Endodermal cell (in vitro differentiated cells): ENCODE results near the gene LPP. TPM values are rescaled to one million over a fixed set of nuclear protein-coding genes. Genes with fewer than 3 reads are reported as not detected.
"Not testable (repeated sequence)": the region's sequence is repeated elsewhere in the genome, so short reads cannot be mapped to it uniquely, and the experiment has no call there.

ENCODE experiments used
- DNase-seq: peaks from one replicate; pipeline ENCODE4 v3.0.0-alpha.2; 2017
- H3K27ac ChIP-seq: 2 replicates; pipeline ENCODE4 v1.5.1; 2013; ENCODE audit warnings: mild to moderate bottlenecking, low read depth, low read length, moderate library complexity
- H3K27me3 ChIP-seq: 2 replicates; pipeline ENCODE4 v1.6.1; 2013; ENCODE audit warnings: mild to moderate bottlenecking, low read length, moderate library complexity; ENCODE audit not compliant: insufficient read depth, control insufficient read depth, poor library complexity, severe bottlenecking
- H3K36me3 ChIP-seq: 2 replicates; pipeline ENCODE4 v1.7.0; 2013; ENCODE audit warnings: mild to moderate bottlenecking, low read length, moderate library complexity; ENCODE audit not compliant: control insufficient read depth, insufficient read depth
- H3K4me1 ChIP-seq: one replicate; pipeline ENCODE4 v1.7.0; 2013; ENCODE audit warnings: low read length; ENCODE audit not compliant: control insufficient read depth, insufficient read depth
- H3K4me3 ChIP-seq: 2 replicates; pipeline ENCODE4 v1.5.1; 2013; ENCODE audit warnings: mild to moderate bottlenecking, low read length, moderate library complexity
- H3K9ac ChIP-seq: 2 replicates; pipeline ENCODE4 v1.6.1; 2013; ENCODE audit warnings: mild to moderate bottlenecking, low read length, moderate library complexity; ENCODE audit not compliant: poor library complexity, severe bottlenecking; ENCODE audit errors: extremely low read depth
- H3K9me3 ChIP-seq: 2 replicates; pipeline ENCODE4 v1.6.1; 2013; ENCODE audit warnings: mild to moderate bottlenecking, low read length, moderate library complexity; ENCODE audit not compliant: control insufficient read depth
- H3K27ac Mint-ChIP-seq: 2 replicates; pipeline ENCODE4 v1.8.0; 2020; ENCODE audit warnings: mixed read lengths
- H3K27me3 Mint-ChIP-seq: 2 replicates; pipeline ENCODE4 v1.8.0; 2021; ENCODE audit warnings: mild to moderate bottlenecking, mixed read lengths; ENCODE audit not compliant: insufficient read depth
- H3K36me3 Mint-ChIP-seq: 2 replicates; pipeline ENCODE4 v1.8.0; 2020; ENCODE audit warnings: low read depth, mixed read lengths
- H3K4me1 Mint-ChIP-seq: 2 replicates; pipeline ENCODE4 v1.8.0; 2020; ENCODE audit warnings: mixed read lengths
- H3K4me3 Mint-ChIP-seq: 2 replicates; pipeline ENCODE4 v1.8.0; 2020; ENCODE audit warnings: mild to moderate bottlenecking, moderate library complexity, mixed read lengths
- H3K9me3 Mint-ChIP-seq: 2 replicates; pipeline ENCODE4 v1.8.0; 2020; ENCODE audit warnings: mild to moderate bottlenecking, mixed read lengths
- WGBS, 2 experiments: methylation state at CpG; one replicate each; pipeline versions ENCODE4 v1.1.5 to v1.1.7; 2013; ENCODE audit warnings: missing lambda C conversion rate in 2 of 2, mixed read lengths in 1 of 2; ENCODE audit not compliant: insufficient coverage in 1 of 2, insufficient read length in 1 of 2; 5-methylcytosine and 5-hydroxymethylcytosine counted together
- total RNA-seq, 2 donors: library from RNA; stranded (reverse); fragmentation: NEBNext Ultra II Directional in 1 of 2; extraction: Animal tissue kit (Norgen Biotek cat#: 25700) in 1 of 2; gene quantifications; 2 replicates in 1 of 2; 3 replicates in 1 of 2; pipeline ENCODE4 v1.2.1, GENCODE V29; 2021
- TF ChIP-seq, protein P1 (sequence below): fragments of 200-600 bp; sonication (generic); conservative IDR thresholded peaks from 2 replicates; pipeline ENCODE4 v1.5.0; 2021; ENCODE audit warnings: antibody characterized with exemption, mild to moderate bottlenecking

Gene LPP
- total RNA-seq, 2 donors from 2014 or later: 78.0 to 105 TPM

DNA sequence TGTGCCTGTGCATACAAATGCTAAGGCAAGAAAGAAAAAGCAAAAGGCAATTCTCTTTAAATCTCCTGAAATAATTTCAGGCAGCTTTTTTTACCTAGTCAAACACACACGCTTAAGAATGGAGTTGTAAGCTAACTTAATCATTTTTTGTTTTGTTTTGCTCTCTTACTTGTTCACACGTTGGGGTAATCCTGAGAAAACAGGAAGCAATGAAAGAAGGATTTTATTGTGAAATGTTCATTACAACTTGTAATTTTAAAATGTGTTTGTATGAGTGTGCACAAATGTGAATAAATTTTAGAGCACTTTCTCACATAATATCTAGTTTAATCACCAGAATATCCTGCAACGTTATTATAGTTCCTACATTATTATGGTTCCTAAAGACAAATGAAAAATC is 263.8 kb downstream of the LPP start:
- Mint-ChIP-seq H3K27me3 (no peaks in the 10 kb centered on the region), H3K4me1 (no peaks in the 10 kb centered on the region), H3K27ac (no peak overlapping the region), H3K4me3 (no peak overlapping the region), H3K36me3 (no peaks in the 10 kb centered on the region), H3K9me3 (no peaks in the 10 kb centered on the region)
- Histone ChIP-seq H3K27me3 (no peaks in the 10 kb centered on the region), H3K4me3 (no peak overlapping the region), H3K4me1 (no peaks in the 10 kb centered on the region), H3K9me3 (no peaks in the 10 kb centered on the region), H3K9ac (no peak overlapping the region), H3K36me3 (peaks cover 29% of the 10 kb centered on the region), H3K27ac (no peak overlapping the region)
- TF ChIP-seq, protein P1, sequence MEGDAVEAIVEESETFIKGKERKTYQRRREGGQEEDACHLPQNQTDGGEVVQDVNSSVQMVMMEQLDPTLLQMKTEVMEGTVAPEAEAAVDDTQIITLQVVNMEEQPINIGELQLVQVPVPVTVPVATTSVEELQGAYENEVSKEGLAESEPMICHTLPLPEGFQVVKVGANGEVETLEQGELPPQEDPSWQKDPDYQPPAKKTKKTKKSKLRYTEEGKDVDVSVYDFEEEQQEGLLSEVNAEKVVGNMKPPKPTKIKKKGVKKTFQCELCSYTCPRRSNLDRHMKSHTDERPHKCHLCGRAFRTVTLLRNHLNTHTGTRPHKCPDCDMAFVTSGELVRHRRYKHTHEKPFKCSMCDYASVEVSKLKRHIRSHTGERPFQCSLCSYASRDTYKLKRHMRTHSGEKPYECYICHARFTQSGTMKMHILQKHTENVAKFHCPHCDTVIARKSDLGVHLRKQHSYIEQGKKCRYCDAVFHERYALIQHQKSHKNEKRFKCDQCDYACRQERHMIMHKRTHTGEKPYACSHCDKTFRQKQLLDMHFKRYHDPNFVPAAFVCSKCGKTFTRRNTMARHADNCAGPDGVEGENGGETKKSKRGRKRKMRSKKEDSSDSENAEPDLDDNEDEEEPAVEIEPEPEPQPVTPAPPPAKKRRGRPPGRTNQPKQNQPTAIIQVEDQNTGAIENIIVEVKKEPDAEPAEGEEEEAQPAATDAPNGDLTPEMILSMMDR: no peak
- DNase-seq: no peak
- WGBS, 2 experiments: 92 to 96% methylated on average over 2 to 3 of the region's 3 CpGs

DNA sequence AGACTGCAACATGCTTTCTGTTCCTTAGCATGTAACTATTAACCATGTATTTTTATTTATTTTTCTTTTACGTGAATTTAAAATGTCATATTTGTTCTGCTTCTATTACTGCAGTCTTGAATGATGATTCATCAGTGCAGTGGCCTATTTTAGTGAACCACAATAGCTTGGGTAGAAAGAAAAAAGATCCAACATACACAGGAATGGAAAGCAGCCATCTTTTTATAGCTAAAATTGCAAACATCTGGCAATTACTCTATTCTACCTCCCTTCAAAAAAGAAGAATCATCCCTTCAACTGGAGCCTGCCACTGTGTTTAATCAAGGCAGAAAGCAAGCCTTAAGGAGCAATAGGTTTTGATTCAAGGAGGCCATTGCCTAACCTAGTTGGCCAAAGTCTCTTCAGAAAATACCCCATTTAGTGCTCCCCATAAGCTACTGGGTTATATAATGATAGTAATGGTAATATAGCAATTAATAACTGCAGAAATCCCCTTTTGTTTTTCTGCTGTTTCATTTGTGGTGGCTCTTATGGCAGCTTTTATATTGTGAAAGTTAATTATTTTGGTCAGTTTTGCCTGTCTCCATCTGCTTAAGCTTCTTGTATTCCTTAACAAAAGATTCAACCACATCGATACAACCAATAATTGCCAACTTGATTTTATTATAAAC is 267.3 kb downstream of the LPP start:
- WGBS, 2 experiments: 100% methylated on average over 1 to 2 of the region's 2 CpGs
- Mint-ChIP-seq H3K27ac (no peak overlapping the region), H3K36me3 (peaks cover 18% of the 10 kb centered on the region), H3K4me3 (no peak overlapping the region), H3K27me3 (no peaks in the 10 kb centered on the region), H3K4me1 (no peaks in the 10 kb centered on the region), H3K9me3 (peaks cover 23% of the 10 kb centered on the region)
- peaks cover 21% of the 10 kb centered on the region for H3K36me3 ChIP-seq
- no peaks in the 10 kb centered on the region for H3K4me1 ChIP-seq
- TF ChIP-seq, protein P1: no peak
- H3K27ac ChIP-seq: no peak overlapping the region
- H3K4me3 ChIP-seq: no peak overlapping the region
- DNase-seq: no peak
- no peak overlapping the region for H3K9ac ChIP-seq
- no peaks in the 10 kb centered on the region for H3K9me3 ChIP-seq
- H3K27me3 ChIP-seq: no peaks in the 10 kb centered on the region

DNA sequence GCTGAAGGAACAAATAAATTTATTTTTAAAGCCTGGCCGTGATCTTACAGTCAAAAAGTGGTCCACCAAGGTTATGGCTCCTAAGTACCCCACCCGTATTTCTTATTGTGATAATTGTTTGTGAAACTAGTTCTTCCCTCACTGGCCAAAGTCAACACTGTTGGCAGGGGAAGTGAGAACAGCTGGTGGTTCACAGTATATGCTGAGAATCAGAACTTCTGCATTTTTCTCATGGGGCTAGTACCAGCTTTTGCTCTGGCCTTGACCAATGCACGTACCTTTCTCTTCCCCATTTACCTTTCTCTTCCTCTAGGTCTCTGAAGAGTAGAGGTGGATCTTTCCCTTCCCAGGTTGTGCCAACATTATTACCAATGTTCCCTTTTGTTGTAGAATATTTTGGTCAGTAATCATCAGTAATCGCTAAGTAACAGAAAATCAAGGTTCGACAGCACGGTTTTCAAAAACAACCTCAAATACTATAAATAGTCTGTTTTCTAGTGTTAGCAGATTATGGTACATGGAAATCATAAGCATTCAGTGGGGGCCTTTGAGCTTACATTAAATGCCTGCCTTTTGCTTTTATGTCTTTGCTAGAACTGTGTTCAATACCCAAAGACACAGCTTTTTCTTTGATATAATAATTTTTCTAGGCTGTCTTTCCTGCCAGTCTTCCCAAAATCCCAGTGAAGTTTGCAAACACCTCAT is 268.0 kb downstream of the LPP start:
- Histone ChIP-seq H3K4me1 (no peaks in the 10 kb centered on the region), H3K27me3 (no peaks in the 10 kb centered on the region), H3K27ac (no peak overlapping the region), H3K4me3 (no peak overlapping the region), H3K36me3 (peaks cover 17% of the 10 kb centered on the region), H3K9me3 (no peaks in the 10 kb centered on the region), H3K9ac (no peak overlapping the region)
- no peak for DNase-seq
- no peak overlapping the region for H3K27ac Mint-ChIP-seq
- H3K4me3 Mint-ChIP-seq: no peak overlapping the region
- H3K4me1 Mint-ChIP-seq: no peaks in the 10 kb centered on the region
- H3K9me3 Mint-ChIP-seq: peaks cover 23% of the 10 kb centered on the region
- TF ChIP-seq, protein P1: no peak
- 88 to 100% methylated on average over 1 to 4 of the region's 6 CpGs for WGBS, 2 experiments
- no peaks in the 10 kb centered on the region for H3K27me3 Mint-ChIP-seq
- H3K36me3 Mint-ChIP-seq: peaks cover 18% of the 10 kb centered on the region

DNA sequence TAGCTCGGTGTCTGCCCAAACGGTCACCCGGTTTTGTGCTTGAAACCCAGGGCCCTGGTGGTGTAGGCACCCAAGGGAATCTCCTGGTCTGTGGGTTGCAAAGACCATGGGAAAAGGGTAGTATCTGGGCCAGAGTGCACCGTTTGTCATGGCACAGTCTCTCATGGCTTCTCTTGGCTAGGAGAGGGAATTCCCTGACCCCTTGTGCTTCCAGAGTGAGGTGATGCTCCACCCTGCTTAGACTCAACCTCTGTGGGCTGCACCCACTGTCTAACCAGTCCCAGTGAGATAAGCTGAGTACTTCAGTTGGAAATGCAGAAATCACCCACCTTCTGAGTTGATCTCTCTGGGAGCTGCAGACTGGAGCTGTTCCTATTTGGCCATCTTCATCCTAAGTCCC is 274.0 kb downstream of the LPP start:
- not testable (repeated sequence) for H3K4me3 ChIP-seq, H3K9ac ChIP-seq, H3K27ac Mint-ChIP-seq, H3K4me1 Mint-ChIP-seq, DNase-seq, H3K4me3 Mint-ChIP-seq, H3K9me3 ChIP-seq, H3K27me3 ChIP-seq, H3K4me1 ChIP-seq, H3K36me3 ChIP-seq, H3K27ac ChIP-seq, H3K27me3 Mint-ChIP-seq
- Mint-ChIP-seq H3K9me3 (peaks cover 23% of the 10 kb centered on the region), H3K36me3 (peaks cover 18% of the 10 kb centered on the region)
- 89 to 96% methylated on average over 4 of the region's 4 CpGs for WGBS, 2 experiments
